Loucy (cell line): Measurements from ENCODE around the gene PRAC2.

Source experiments
- EZH2phosphoT487 ChIP-seq: fragments of 200-600 bp; IDR thresholded peaks from 2 replicates; pipeline ENCODE4 v1.6.1; 2018; ENCODE audit warnings: antibody characterized with exemption, mild to moderate bottlenecking, moderate library complexity, borderline replicate concordance
- TF ChIP-seq, protein P1 (sequence below): fragments of 200-600 bp; sonication (generic); conservative IDR thresholded peaks from 2 replicates; pipeline ENCODE4 v1.5.1; 2014; ENCODE audit warnings: mild to moderate bottlenecking, antibody characterized with exemption, low read length

DNA sequence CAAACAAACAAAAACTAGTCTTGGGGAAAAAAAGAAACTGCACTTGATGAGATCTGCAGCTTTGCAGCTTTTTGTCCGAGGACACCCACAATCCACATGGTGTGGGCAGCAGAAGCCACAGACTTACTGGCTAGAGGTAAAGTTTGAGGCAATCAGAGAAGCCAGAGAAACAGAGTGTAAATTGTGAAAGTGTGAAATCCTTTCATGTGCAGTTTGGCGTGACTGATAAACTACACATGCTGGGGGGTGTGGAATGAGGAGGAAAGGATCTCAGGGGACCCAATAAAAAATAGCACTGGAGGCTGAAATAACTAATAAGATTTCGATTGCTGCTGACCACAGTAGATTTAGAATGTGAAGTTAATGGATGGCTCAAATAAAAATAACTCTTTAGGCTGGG, 48.0 kb downstream of the PRAC2 start:
- TF ChIP-seq, protein P1, sequence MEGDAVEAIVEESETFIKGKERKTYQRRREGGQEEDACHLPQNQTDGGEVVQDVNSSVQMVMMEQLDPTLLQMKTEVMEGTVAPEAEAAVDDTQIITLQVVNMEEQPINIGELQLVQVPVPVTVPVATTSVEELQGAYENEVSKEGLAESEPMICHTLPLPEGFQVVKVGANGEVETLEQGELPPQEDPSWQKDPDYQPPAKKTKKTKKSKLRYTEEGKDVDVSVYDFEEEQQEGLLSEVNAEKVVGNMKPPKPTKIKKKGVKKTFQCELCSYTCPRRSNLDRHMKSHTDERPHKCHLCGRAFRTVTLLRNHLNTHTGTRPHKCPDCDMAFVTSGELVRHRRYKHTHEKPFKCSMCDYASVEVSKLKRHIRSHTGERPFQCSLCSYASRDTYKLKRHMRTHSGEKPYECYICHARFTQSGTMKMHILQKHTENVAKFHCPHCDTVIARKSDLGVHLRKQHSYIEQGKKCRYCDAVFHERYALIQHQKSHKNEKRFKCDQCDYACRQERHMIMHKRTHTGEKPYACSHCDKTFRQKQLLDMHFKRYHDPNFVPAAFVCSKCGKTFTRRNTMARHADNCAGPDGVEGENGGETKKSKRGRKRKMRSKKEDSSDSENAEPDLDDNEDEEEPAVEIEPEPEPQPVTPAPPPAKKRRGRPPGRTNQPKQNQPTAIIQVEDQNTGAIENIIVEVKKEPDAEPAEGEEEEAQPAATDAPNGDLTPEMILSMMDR, result no peak
- no peak for TF ChIP-seq EZH2phosphoT487
